HepG2 (cell line): Measurements from ENCODE around the gene DAAM1. TPM values are rescaled to one million over a fixed set of nuclear protein-coding genes. Genes with fewer than 3 reads are reported as not detected.
A peak's percentile ranks its signal among the peaks of the same experiment; 100 is the strongest.

ENCODE experiments used
- ATAC-seq: fragments of 200-7000 bp; cut with Tn5 transposase; 3 replicates; pipeline ENCODE4 v1.9.1; 2020; ENCODE audit warnings: mild to moderate bottlenecking, moderate library complexity
- BruUV-seq: library from RNA; stranded (reverse); fragments of 400-500 nt; replicated peaks from 2 replicates; lab custom pipeline; 2021; lab: Mats Ljungman, UMichigan
- CTCF ChIA-PET: fragments of 300-600 bp; formaldehyde crosslinking; extraction: SDS; loops from one replicate; lab custom pipeline; 2021; ENCODE audit warnings: low total read pairs, inconsistent platforms, low intra/inter-chr PET ratio; lab: Yijun Ruan, JAX
- POLR2A ChIA-PET: fragments of 350-600 bp; sonication (Branson Sonifier 250); formaldehyde crosslinking; loops from one replicate; lab custom pipeline; 2020; ENCODE audit warnings: antibody characterized with exemption, inconsistent platforms; lab: Yijun Ruan, JAX
- DNase-seq: peaks from one replicate; pipeline ENCODE4 v3.0.0-alpha.2; 2015; ENCODE audit warnings: low spot score
- FAIRE-seq: peaks from 3 replicates; lab custom pipeline; 2011; peaks lifted over from hg19 to GRCh38; lab: Jason Lieb, UNC
- H2AFZ ChIP-seq: one replicate; pipeline ENCODE4 v1.6.1; 2011; ENCODE audit warnings: low read length, inconsistent platforms
- H3K27ac ChIP-seq: fragments of 300-600 bp; 3 replicates; pipeline ENCODE4 v1.8.0; 2011; ENCODE audit warnings: mixed run types, mild to moderate bottlenecking, mixed read lengths, low read length, inconsistent platforms; ENCODE audit not compliant: insufficient read depth; ENCODE audit errors: extremely low read length
- H3K27me3 ChIP-seq, 2 experiments: fragments of 200-600 bp in 1 of 2; 2 replicates in 1 of 2; 3 replicates in 1 of 2; pipeline versions ENCODE4 v1.6.0 to v1.8.0; 2011; ENCODE audit warnings: low read length in 2 of 2, mild to moderate bottlenecking in 2 of 2, moderate library complexity in 2 of 2, inconsistent platforms in 1 of 2; ENCODE audit not compliant: insufficient read depth in 2 of 2, control insufficient read depth in 1 of 2
- H3K36me3 ChIP-seq, 2 experiments: fragments of 200-600 bp in 1 of 2; replicated peaks in 1 of 2; 2 replicates in 1 of 2; 3 replicates in 1 of 2; pipeline versions ENCODE4 v1.5.1 to v1.8.0; 2011; ENCODE audit warnings: low read length in 2 of 2, inconsistent platforms in 1 of 2; ENCODE audit not compliant: insufficient read depth in 2 of 2, control insufficient read depth in 1 of 2
- H3K4me1 ChIP-seq: 2 replicates; pipeline ENCODE4 v1.5.1; 2012; ENCODE audit warnings: low read length, inconsistent platforms; ENCODE audit not compliant: insufficient read depth
- H3K4me2 ChIP-seq: 2 replicates; pipeline ENCODE4 v1.6.0; 2011; ENCODE audit warnings: low read depth, low read length, inconsistent platforms
- H3K4me3 ChIP-seq, 3 experiments: fragments of 200-600 bp in 1 of 3; sonication (generic), shearing (Covaris generic) in 1 of 3; replicated peaks in 1 of 3; 2 replicates each; pipeline ENCODE4 v1.5.1; 2011 to 2016; ENCODE audit warnings: low read length in 3 of 3, inconsistent platforms in 2 of 3, low read depth in 2 of 3, mild to moderate bottlenecking in 2 of 3, control low read depth in 1 of 3, mixed read lengths in 1 of 3; ENCODE audit not compliant: insufficient read depth in 1 of 3
- H3K79me2 ChIP-seq: one replicate; pipeline ENCODE4 v1.6.1; 2011; ENCODE audit warnings: low read length, inconsistent platforms; ENCODE audit not compliant: insufficient read depth
- H3K9ac ChIP-seq: 2 replicates; pipeline ENCODE4 v1.6.0; 2011; ENCODE audit warnings: mild to moderate bottlenecking, low read depth, low read length, inconsistent platforms; ENCODE audit not compliant: insufficient read depth
- H3K9me3 ChIP-seq: 2 replicates; pipeline ENCODE4 v1.5.1; 2012; ENCODE audit warnings: mild to moderate bottlenecking, low read length
- H4K20me1 ChIP-seq: 2 replicates; pipeline ENCODE4 v1.6.0; 2011; ENCODE audit warnings: inconsistent platforms, mild to moderate bottlenecking, low read length, moderate library complexity; ENCODE audit not compliant: insufficient read depth
- ASH2L ChIP-seq: fragments of 300-600, 200-600 bp; sonication (generic); IDR thresholded peaks from 2 replicates; pipeline ENCODE4 v1.7.0; 2017; ENCODE audit warnings: low read depth, mild to moderate bottlenecking, moderate library complexity, mixed read lengths, low read length; ENCODE audit not compliant: insufficient read length
- ATF7 ChIP-seq, 2 experiments: fragments of 450-650 bp in 1 of 2; sonication (generic) in 1 of 2; formaldehyde crosslinking in 1 of 2; IDR thresholded peaks; 2 replicates each; pipeline versions ENCODE4 v1.4.0 to v1.6.1; 2016 to 2020; ENCODE audit warnings: antibody characterized with exemption in 1 of 2, mild to moderate bottlenecking in 1 of 2, missing genetic modification reagents in 1 of 2
- KDM1A ChIP-seq: IDR thresholded peaks from 2 replicates; pipeline ENCODE4 v1.6.1; 2016; ENCODE audit warnings: missing compliant biosample characterization
- MED1 ChIP-seq: sonication (generic); formaldehyde crosslinking; IDR thresholded peaks from 2 replicates; pipeline ENCODE4 v1.4.0; 2020; ENCODE audit warnings: missing genetic modification reagents
- PCBP2 ChIP-seq: fragments of 200-400 bp; formaldehyde crosslinking; optimal IDR thresholded peaks from 2 replicates; pipeline ENCODE3; 2018; ENCODE audit warnings: low read length, low read depth; ENCODE audit not compliant: poor library complexity, severe bottlenecking
- RARA ChIP-seq: IDR thresholded peaks from 2 replicates; pipeline ENCODE4 v1.6.1; 2016; ENCODE audit warnings: missing genetic modification reagents, missing compliant biosample characterization
- RBFOX2 ChIP-seq: fragments of 200-400 bp; formaldehyde crosslinking; IDR thresholded peaks from 2 replicates; pipeline ENCODE4 v1.6.1; 2017; ENCODE audit warnings: low read depth, mild to moderate bottlenecking, low read length
- SIN3A ChIP-seq: IDR thresholded peaks from 2 replicates; pipeline ENCODE4 v1.6.1; 2011; ENCODE audit warnings: low read depth, mild to moderate bottlenecking, control low read depth, low read length, borderline replicate concordance
- SIX1 ChIP-seq: sonication (generic); formaldehyde crosslinking; IDR thresholded peaks from 2 replicates; pipeline ENCODE4 v1.4.0; 2020; ENCODE audit warnings: missing genetic modification reagents, borderline replicate concordance
- SOX13 ChIP-seq, 3 experiments: fragments of 450-650 bp in 1 of 3; sonication (generic) in 1 of 3; formaldehyde crosslinking in 1 of 3; IDR thresholded peaks in 2 of 3; conservative IDR thresholded peaks in 1 of 3; 2 replicates each; pipeline versions ENCODE4 v1.5.0 to v1.6.1; 2016 to 2020; ENCODE audit warnings: antibody characterized with exemption in 1 of 3, mild to moderate bottlenecking in 1 of 3, missing compliant biosample characterization in 1 of 3, missing genetic modification reagents in 1 of 3, moderate library complexity in 1 of 3
- TMF1 ChIP-seq: sonication (generic); formaldehyde crosslinking; IDR thresholded peaks from 2 replicates; pipeline ENCODE4 v1.8.1; 2022; ENCODE audit warnings: low read depth, missing genetic modification reagents
- ZNF614 ChIP-seq: IDR thresholded peaks from 2 replicates; pipeline ENCODE4 v1.6.1; 2018; ENCODE audit warnings: missing biosample characterization, missing genetic modification reagents, inconsistent platforms, borderline replicate concordance
- WGBS: methylation state at CpG from one replicate; pipeline ENCODE4 v1.1.6; 2017; ENCODE audit warnings: low lambda C conversion rate; 5-methylcytosine and 5-hydroxymethylcytosine counted together
- in situ Hi-C: cut with HindIII; loops from 2 replicates; pipeline ENCODE4 v1.10.0; 2017; ENCODE audit warnings: low pct_unique_long_range_greater_than_20kb; ENCODE audit not compliant: extremely low pct_ligation_motif_present
- intact Hi-C: fragments of 100-400 bp; cut with micrococcal nuclease; formaldehyde crosslinking; loops from one replicate; pipeline ENCODE4 v1.10.0; 2022; ENCODE audit not compliant: unreplicated experiment
- polyA plus RNA-seq, 8 experiments: library from polyadenylated mRNA; depleted of rRNA in 3 of 8; stranded (reverse) in 7 of 8; unstranded in 1 of 8; fragments of >200 nt; fragmentation: Illumina TruSeq in 4 of 8; extraction: Trizol in 4 of 8; gene quantifications; 2 replicates each; pipeline versions ENCODE4 v1.2.1 to v1.2.3, GENCODE V29; 2011 to 2016; ENCODE audit warnings: low read depth in 4 of 8, missing spikeins in 1 of 8, mixed read lengths in 1 of 8; ENCODE audit not compliant: insufficient read depth in 1 of 8
- total RNA-seq, 5 experiments: library from RNA; depleted of rRNA; stranded (reverse); fragments of >200 nt; fragmentation: Illumina TruSeq; extraction: Trizol; gene quantifications; 2 replicates each; pipeline ENCODE4 v1.2.3, GENCODE V29; 2016; ENCODE audit warnings: low read depth in 1 of 5
- TF ChIP-seq, protein P1 (sequence below): IDR thresholded peaks from 2 replicates; pipeline ENCODE4 v1.6.1; 2012; ENCODE audit warnings: low read depth, low read length, improper control_type of control experiment
- TF ChIP-seq, protein P2 (sequence below): IDR thresholded peaks from 2 replicates; pipeline ENCODE4 v1.6.1; 2016; ENCODE audit warnings: control low read depth
- TF ChIP-seq, protein P3 (sequence below): sonication (generic); formaldehyde crosslinking; IDR thresholded peaks from 2 replicates; pipeline ENCODE4 v1.4.0; 2020; ENCODE audit warnings: missing genetic modification reagents, borderline replicate concordance

DAAM1 gene
- total and polyA plus RNA-seq, 2 of the 13 experiments (the other 11 are each of a cell fraction or from before 2014, with no cell fraction given), result 10.9 to 24.5 TPM

DNA sequence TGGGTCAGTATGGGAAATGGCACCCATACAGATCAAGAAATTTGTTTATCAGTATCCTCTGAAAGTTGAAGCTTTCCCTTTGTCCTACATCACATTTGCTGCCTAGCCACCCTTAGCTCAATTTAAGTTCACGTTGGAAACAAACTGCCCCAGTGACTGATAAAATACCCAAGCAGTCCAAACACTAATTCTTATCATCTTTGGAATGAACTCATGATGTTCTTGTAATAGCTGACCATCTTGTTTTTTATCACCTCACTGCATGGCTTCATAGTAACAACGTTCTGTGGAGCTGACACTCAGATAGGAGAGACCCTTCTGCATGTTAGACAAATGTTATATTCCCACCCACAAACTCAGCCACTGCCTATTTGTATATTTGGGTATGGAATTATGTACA, 183.3 kb downstream of the DAAM1 start:
- ChIA-PET CTCF (no interaction called here), POLR2A (no interaction called here)
- DNase-seq (no peak), FAIRE-seq (no peak), ATAC-seq (no peak)
- Histone ChIP-seq H3K27ac (no peak overlapping the region), H3K9me3 (no peaks in the 10 kb centered on the region), H3K4me1 (peaks cover 9% of the 10 kb centered on the region), H3K79me2 (no peaks in the 10 kb centered on the region), H3K4me2 (no peak overlapping the region), H3K4me3 (no peak overlapping the region), H4K20me1 (no peaks in the 10 kb centered on the region), H2AFZ (no peak overlapping the region), H3K9ac (no peak overlapping the region), H3K27me3 (no peaks in the 10 kb centered on the region), H3K36me3 (peaks cover 4 to 13% of the 10 kb centered on the region in 2 experiments; a peak in 2 of 5 replicates)
- intact Hi-C loops (no loop called here), in situ Hi-C loops (no loop called here)
- BruUV-seq, result no TSS peak
- TF ChIP-seq ZNF614 (CRISPR knock-in tag), result no peak
- TF ChIP-seq SIN3A, result no peak
- no peak for TF ChIP-seq SIX1 (CRISPR knock-in tag)
- no peak for TF ChIP-seq TMF1 (CRISPR knock-in tag)
- no peak for TF ChIP-seq KDM1A
- no peak for TF ChIP-seq RBFOX2
- TF ChIP-seq MED1 (CRISPR knock-in tag), result no peak
- TF ChIP-seq ATF7 (IDR thresholded peaks at IDR 0.05), result no peak
- TF ChIP-seq ATF7 (CRISPR knock-in tag; IDR thresholded peaks at IDR 0.05), result no peak
- TF ChIP-seq SOX13 (IDR thresholded peaks at IDR 0.05), result no peak
- no peak for TF ChIP-seq SOX13 (CRISPR knock-in tag; conservative IDR thresholded peaks at IDR 0.05 in 1 of 2, IDR thresholded peaks at IDR 0.05 in 1 of 2)
- 79% methylated on average over 2 of the region's 2 CpGs for WGBS

DNA sequence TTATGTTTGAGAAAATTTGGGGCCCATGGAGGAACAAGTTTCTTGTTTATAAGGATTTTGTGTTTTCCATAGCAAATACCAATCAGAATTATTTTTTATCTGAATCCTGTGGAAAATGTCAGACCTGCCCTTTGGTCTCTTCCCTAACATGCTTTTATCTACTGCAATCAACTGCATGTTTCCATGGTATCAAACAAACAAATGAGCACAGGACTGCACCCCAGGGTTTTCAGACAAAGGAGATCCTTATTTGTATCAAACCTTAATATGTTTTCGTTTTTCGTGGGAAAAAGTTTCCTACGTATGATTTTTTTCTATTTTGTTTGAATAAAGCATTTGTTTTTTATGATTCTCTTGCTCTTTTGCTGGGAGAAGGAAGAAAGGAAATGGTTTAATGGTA, 185.6 kb downstream of the DAAM1 start:
- H3K4me1 ChIP-seq, result peaks cover 9% of the 10 kb centered on the region
- ChIA-PET CTCF (no interaction called here), POLR2A (no interaction called here)
- no peak overlapping the region for H3K9ac ChIP-seq
- FAIRE-seq, result no peak
- intact Hi-C loops, result no loop called here
- no peaks in the 10 kb centered on the region for H3K9me3 ChIP-seq
- no peaks in the 10 kb centered on the region for H3K79me2 ChIP-seq
- 85% methylated on average over 3 of the region's 3 CpGs for WGBS
- peak; percentile 67; the same call in 2 of the 3 replicates for ATAC-seq
- no TSS peak for BruUV-seq
- H3K36me3 ChIP-seq, result 0 out of 5 replicates have a peak, but pooled peaks cover 0 to 3% of the 10 kb centered on the region in 2 experiments
- peak overlapping the region; percentile 31 for H3K27ac ChIP-seq
- no peak overlapping the region for H3K4me2 ChIP-seq
- in situ Hi-C loops, result no loop called here
- H2AFZ ChIP-seq, result no peak overlapping the region
- no peaks in the 10 kb centered on the region; a peak in 1 of 5 replicates for H3K27me3 ChIP-seq
- H3K4me3 ChIP-seq, result no peak overlapping the region
- DNase-seq, result peak; percentile 72
- no peaks in the 10 kb centered on the region for H4K20me1 ChIP-seq
- TF ChIP-seq, protein P1, sequence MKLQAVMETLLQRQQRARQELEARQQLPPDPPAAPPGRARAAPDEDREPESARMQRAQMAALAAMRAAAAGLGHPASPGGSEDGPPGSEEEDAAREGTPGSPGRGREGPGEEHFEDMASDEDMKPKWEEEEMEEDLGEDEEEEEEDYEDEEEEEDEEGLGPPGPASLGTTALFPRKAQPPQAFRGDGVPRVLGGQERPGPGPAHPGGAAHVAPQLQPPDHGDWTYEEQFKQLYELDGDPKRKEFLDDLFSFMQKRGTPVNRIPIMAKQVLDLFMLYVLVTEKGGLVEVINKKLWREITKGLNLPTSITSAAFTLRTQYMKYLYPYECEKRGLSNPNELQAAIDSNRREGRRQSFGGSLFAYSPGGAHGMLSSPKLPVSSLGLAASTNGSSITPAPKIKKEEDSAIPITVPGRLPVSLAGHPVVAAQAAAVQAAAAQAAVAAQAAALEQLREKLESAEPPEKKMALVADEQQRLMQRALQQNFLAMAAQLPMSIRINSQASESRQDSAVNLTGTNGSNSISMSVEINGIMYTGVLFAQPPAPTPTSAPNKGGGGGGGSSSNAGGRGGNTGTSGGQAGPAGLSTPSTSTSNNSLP, result 0 out of 2 replicates have a peak, but pooled peaks have one; percentile 45
- TF ChIP-seq PCBP2, result no peak
- TF ChIP-seq, protein P2, sequence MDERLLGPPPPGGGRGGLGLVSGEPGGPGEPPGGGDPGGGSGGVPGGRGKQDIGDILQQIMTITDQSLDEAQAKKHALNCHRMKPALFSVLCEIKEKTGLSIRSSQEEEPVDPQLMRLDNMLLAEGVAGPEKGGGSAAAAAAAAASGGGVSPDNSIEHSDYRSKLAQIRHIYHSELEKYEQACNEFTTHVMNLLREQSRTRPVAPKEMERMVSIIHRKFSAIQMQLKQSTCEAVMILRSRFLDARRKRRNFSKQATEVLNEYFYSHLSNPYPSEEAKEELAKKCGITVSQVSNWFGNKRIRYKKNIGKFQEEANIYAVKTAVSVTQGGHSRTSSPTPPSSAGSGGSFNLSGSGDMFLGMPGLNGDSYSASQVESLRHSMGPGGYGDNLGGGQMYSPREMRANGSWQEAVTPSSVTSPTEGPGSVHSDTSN, result no peak
- TF ChIP-seq ASH2L, result peak; percentile 22
- TF ChIP-seq RARA (CRISPR knock-in tag), result no peak
- TF ChIP-seq, protein P3, sequence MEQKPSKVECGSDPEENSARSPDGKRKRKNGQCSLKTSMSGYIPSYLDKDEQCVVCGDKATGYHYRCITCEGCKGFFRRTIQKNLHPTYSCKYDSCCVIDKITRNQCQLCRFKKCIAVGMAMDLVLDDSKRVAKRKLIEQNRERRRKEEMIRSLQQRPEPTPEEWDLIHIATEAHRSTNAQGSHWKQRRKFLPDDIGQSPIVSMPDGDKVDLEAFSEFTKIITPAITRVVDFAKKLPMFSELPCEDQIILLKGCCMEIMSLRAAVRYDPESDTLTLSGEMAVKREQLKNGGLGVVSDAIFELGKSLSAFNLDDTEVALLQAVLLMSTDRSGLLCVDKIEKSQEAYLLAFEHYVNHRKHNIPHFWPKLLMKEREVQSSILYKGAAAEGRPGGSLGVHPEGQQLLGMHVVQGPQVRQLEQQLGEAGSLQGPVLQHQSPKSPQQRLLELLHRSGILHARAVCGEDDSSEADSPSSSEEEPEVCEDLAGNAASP, result no peak
